ENCODE results near the gene WWP2. TPM values are rescaled to one million over a fixed set of nuclear protein-coding genes. Genes with fewer than 3 reads are reported as not detected.

Gene WWP2
- total and polyA plus RNA-seq, 9 donors, result 22.5 to 49.4 (median 39.3) TPM

GRCh38 chr16:69935740-69936139 lies 173.6 kb downstream of the WWP2 start:
- intact Hi-C loops (cut with DNase I), result no loop called here
- no peaks in the 10 kb centered on the region for H3K9me3 ChIP-seq
- no peak overlapping the region for H3K27ac ChIP-seq
- 92 to 97% (median 94%) methylated on average over 10 of the region's 10 CpGs for WGBS, 3 donors
- H3K4me3 ChIP-seq, result no peak overlapping the region
- no peaks in the 10 kb centered on the region for H3K36me3 ChIP-seq
- DNase-seq, result peak in 1 of 5 donors; percentile 10
- no peaks in the 10 kb centered on the region for H3K4me1 ChIP-seq (ENCODE audit: insufficient read depth)
- TF ChIP-seq EP300 (IDR thresholded peaks at IDR 0.05), result no peak
- no peak for TF ChIP-seq POLR2A (IDR thresholded peaks at IDR 0.05)
- TF ChIP-seq CTCF (IDR thresholded peaks at IDR 0.05), result no peak
- H3K27me3 ChIP-seq, result no peaks in the 10 kb centered on the region

- no peaks in the 10 kb centered on the region for H3K36me3 ChIP-seq
- H3K27ac ChIP-seq, result no peak overlapping the region
Measured at GRCh38 chr16:69936252-69936651, 174.1 kb downstream of the WWP2 start.

GRCh38 chr16:69936751-69937211 lies 174.6 kb downstream of the WWP2 start:
- peak in 1 of 5 donors; percentile 29 for DNase-seq
- H3K4me1 ChIP-seq (ENCODE audit: insufficient read depth), result no peaks in the 10 kb centered on the region
- no peak overlapping the region for H3K4me3 ChIP-seq
- H3K27ac ChIP-seq, result no peak overlapping the region
- no peak for TF ChIP-seq POLR2A (IDR thresholded peaks at IDR 0.05)
- TF ChIP-seq CTCF (IDR thresholded peaks at IDR 0.05), result no peak
- H3K36me3 ChIP-seq, result no peaks in the 10 kb centered on the region
- no peaks in the 10 kb centered on the region for H3K27me3 ChIP-seq
- intact Hi-C loops (cut with DNase I), result no loop called here
- WGBS, 3 donors, result 93 to 95% (median 93%) methylated on average over 21 of the region's 21 CpGs
- H3K9me3 ChIP-seq, result no peaks in the 10 kb centered on the region

More at GRCh38 chr16:69936252-69936651, 174.1 kb downstream of the WWP2 start:
- no peaks in the 10 kb centered on the region for H3K9me3 ChIP-seq
- no peaks in the 10 kb centered on the region for H3K27me3 ChIP-seq
- intact Hi-C loops (cut with DNase I), result no loop called here
- 90 to 97% (median 93%) methylated on average over 16 of the region's 16 CpGs for WGBS, 3 donors
- TF ChIP-seq CTCF (IDR thresholded peaks at IDR 0.05) (no peak), POLR2A (IDR thresholded peaks at IDR 0.05) (no peak)
- peak in 1 of 5 donors; percentile 28 for DNase-seq
- H3K4me3 ChIP-seq, result no peak overlapping the region
- no peaks in the 10 kb centered on the region for H3K4me1 ChIP-seq (ENCODE audit: insufficient read depth)

- Histone ChIP-seq H3K4me1 (ENCODE audit: insufficient read depth) (no peaks in the 10 kb centered on the region), H3K27me3 (no peaks in the 10 kb centered on the region), H3K9me3 (no peaks in the 10 kb centered on the region), H3K27ac (no peak overlapping the region), H3K4me3 (no peak overlapping the region), H3K36me3 (no peaks in the 10 kb centered on the region)
- intact Hi-C loops (cut with DNase I), result no loop called here
- peak in 1 of 5 donors; percentile 28 for DNase-seq
- WGBS, 3 donors, result 71 to 81% (median 78%) methylated on average over 16 of the region's 16 CpGs
- TF ChIP-seq POLR2A (IDR thresholded peaks at IDR 0.05) (no peak), EP300 (IDR thresholded peaks at IDR 0.05) (no peak), CTCF (IDR thresholded peaks at IDR 0.05) (no peak)
Measured at GRCh38 chr16:69937465-69937951, 175.4 kb downstream of the WWP2 start.

All from ovary (tissue), 9 donors.